ENCODE results near the gene C11orf21. TPM values are rescaled to one million over a fixed set of nuclear protein-coding genes. Genes with fewer than 3 reads are reported as not detected.

C11orf21 gene
- total RNA-seq, 4 donors from 2014 or later = 0.65 to 2.9 (median 1.2) TPM; not detected in 1

DNA sequence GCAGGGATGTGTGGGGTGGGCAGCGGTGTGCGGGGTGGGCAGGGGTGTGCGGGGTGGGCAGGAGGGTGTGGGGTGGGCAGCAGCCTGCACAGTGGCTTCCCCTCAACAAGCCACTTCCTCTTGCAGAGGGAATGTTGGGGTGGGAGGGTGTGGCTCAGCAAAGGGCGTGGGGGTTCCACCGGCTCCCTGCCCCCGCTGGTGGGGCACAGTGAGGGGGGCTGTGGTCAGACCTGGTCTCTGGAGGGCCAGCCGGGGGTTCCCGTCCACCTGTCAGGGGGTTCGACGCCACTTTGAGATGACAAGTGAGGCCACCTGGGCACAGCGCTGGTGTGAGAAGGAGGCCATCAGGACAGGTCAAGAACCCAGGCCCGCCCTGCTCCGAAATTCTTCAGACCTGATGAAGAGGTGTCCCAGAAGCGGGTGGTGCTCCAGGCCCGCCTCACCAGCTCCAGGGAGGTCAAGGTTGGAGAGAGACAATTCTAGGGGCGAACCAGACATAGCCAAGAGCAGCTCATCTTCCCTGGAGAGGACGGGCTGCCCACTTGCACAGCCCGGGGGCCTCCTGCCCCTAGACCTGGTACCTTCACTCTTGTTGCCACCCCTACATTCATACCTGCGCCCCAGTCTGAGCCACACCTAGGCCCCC, 1.3 kb downstream of the C11orf21 start:
- TF ChIP-seq, protein P1, sequence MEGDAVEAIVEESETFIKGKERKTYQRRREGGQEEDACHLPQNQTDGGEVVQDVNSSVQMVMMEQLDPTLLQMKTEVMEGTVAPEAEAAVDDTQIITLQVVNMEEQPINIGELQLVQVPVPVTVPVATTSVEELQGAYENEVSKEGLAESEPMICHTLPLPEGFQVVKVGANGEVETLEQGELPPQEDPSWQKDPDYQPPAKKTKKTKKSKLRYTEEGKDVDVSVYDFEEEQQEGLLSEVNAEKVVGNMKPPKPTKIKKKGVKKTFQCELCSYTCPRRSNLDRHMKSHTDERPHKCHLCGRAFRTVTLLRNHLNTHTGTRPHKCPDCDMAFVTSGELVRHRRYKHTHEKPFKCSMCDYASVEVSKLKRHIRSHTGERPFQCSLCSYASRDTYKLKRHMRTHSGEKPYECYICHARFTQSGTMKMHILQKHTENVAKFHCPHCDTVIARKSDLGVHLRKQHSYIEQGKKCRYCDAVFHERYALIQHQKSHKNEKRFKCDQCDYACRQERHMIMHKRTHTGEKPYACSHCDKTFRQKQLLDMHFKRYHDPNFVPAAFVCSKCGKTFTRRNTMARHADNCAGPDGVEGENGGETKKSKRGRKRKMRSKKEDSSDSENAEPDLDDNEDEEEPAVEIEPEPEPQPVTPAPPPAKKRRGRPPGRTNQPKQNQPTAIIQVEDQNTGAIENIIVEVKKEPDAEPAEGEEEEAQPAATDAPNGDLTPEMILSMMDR (IDR thresholded peaks at IDR 0.05; ENCODE audit: low read depth) = no peak

DNA sequence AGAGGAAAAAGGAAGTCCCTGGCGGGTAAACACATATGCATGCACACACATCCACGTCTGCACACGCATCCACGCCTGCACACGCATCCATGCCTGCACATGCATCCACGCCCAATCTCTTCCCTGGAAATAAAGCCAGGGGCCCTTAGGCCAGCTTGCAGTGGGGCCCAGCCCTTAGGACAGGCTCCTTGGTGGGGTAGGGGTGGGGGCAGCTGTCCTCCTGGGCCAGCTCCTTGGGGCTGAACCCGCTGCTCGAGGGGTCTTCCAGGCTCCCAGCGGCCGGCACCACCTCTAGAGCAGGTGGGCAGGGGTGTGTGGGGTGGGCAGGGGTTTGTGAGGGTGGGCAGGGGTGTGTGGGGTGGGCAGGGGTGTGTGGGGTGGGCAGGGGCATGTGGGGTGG, 1.9 kb downstream of the C11orf21 start:
- TF ChIP-seq, protein P1 (IDR thresholded peaks at IDR 0.05; ENCODE audit: low read depth) = no peak

DNA sequence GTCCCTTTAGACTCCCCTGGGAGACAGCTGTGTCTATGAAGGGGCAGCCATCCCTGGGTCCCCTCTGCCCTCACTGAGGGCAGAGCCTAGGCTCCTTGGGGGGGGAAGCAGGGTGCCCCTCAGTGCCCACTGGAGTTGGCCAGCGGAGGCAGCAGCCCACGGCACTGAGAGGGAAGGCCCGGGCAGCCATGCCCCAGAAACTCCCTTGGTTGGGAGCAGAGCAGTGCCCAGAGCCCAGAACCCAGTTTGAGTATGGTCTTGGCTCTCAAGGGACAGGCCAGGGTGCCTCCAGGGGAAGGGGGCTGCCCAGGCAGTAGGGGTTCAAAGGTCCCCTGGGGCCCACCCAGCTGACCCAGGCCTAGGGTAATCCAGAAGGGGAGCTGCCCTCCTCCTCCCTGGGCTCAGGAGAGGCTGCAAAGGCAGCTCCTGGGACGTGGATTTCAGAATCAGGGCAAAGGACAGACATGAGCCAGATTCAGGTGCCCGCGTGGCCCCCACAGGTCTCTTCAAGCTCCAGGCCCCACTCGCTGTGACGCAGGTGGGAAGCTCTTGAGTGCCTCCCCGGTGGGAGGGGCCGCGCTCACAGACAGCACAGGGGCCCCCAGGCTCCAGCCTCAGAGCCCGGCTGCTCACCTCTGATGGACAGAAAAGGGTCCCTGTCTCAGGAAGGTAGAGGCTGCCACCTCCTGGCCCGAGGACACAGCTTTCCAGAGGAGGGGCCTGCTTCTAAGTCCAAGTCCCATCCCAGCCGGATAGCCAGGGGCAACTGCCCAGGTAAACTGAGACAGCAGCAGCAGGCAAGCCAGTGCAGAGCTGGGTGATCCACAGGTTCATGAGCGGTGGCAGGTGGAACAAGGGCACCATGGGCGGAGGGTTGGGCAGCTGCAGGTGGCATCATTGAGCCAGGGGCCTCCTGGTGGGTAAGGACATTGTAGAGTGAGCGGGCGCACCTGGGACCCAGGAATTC, 2.6 kb downstream of the C11orf21 start:
- TF ChIP-seq, protein P1 (IDR thresholded peaks at IDR 0.05; ENCODE audit: low read depth) = no peak

DNA sequence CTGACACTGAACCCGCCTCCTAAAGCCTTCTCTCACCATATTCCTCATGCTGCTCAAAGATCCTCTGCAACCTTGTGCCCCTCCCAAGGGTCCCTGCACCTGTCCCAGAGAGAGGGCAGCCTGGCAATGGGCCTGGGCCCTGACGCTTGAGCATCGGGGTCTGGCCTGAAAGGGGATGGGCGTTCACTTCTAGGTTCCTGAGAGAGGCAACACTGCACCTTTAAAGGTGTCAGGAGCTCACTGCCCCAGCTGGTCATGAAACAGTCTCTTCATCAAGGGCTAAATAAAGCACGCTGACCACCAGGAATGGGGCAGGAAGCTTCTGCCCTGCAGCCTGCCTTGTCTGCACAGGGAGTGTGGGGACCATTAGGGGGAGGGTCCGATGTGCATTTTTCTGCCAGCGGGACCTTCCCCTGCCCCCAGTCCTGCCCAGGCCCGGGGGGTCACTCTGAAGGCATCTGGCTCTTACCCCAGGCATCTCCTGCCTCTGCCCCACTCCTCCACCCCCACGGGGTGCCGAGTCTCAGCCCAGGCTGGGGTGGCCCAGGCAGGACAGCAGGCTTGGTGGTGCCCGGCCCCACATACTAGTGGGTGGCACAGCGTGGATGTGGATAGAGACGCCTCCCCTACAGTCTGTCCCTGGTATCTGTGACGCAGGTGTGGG, 3.5 kb downstream of the C11orf21 start:
- TF ChIP-seq, protein P1 (IDR thresholded peaks at IDR 0.05; ENCODE audit: low read depth) = no peak

DNA sequence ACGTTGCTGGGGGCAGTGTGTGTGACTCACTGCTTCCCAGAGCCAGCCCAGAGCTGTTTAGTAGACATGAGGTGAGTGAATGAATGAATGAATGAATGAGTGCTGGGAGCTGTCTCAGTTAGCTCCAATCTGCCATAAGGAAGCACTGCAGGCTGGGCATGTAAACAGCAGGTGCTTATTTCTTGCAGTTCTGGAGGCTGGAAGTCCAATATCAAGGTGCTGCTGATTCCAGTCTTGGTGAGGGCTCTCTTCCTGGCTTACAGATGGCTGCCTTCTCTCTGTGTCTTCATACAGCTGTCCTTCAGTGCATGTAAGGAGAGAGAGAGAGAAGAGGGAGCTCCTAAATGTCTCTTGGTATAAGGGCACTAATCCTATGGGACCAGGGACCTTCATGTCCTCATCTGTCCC, 4.1 kb downstream of the C11orf21 start:
- TF ChIP-seq, protein P1 (IDR thresholded peaks at IDR 0.05; ENCODE audit: low read depth) = no peak

DNA sequence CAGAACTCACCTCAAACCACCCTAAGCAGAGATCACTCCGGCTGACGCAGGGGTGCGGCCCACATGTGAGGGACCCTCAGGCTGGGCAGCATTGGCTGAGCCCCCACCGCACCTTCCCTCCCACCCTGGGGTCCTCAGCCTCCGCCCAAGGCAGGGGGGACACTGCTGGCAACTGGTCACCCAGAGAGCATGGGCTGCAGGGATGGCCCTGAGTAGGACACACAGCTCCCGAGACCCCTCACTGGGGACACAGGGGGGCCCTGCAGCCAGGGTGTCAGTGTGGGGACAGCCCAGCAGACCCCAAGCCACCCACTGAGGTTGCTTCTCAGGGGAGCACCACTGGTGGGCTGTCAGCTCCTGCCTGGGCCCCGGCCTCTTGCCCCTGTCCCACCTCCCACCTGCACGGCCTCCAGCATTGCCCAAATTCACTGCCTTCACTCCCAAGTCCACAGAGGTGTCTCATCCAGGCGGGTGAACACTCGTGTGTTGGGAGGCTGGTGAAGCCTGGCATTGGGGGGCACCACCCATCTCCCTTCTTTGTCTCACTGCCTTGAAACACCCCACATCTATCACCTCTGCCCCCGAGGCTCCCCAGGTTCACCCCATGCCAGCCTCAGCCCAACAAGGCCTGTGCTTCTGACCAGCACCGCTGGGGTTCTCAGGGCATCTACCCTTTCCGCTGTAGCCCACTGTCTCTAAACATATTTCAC, 4.7 kb downstream of the C11orf21 start:
- TF ChIP-seq, protein P1 (IDR thresholded peaks at IDR 0.05; ENCODE audit: low read depth) = no peak
